GM19099 (cell line): ENCODE data around the gene CROCC2.

Experiments
- POLR2A ChIP-seq: IDR thresholded peaks from 3 replicates; pipeline ENCODE4 v1.6.1; 2011; ENCODE audit warnings: low read depth; ENCODE audit not compliant: insufficient read length; ENCODE audit errors: extremely low read depth

The CROCC2 gene

DNA sequence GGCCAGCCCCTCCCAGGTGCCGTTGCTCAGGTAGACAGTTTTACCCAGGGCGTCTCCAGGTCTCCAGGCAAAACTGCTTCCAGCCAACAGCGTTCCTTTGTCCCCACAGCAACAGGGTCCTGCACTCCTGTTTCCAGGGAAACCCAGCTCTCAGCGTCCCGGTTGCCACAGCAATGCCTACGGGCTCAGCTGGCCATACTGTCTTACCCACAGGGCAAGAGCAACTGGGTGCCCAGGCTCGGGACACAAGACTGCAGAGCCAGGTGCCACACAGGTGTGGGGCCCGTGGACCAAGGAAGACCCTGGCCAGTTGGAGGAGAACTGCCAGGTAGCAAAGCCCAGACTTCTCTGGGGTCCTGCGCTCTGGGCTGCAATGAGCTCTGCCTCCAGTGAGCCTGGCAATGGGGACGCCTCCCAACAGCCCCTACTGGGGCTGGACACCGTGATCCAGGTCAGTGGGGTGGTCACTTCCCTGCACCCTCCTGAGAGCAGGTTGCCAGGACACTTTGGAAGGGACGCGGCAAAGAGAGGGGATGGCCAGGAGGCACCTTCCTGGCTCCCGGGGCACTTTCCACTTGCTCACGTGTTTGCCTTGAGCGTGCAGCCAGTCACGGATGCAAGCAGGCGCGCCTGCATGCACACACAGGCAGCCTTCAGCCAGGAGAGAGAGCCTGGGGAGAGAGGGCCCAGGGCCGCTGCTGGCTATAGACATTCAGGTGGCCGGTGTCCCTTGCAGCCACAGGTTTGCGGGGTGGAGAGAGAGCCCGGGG, at the start of gene CROCC2:
CROCC2 (plus strand) TSS at position 196 of the 770 bp plus-strand sequence; CDS start at position 374, 178 bp downstream.
- TF ChIP-seq POLR2A: no peak

DNA sequence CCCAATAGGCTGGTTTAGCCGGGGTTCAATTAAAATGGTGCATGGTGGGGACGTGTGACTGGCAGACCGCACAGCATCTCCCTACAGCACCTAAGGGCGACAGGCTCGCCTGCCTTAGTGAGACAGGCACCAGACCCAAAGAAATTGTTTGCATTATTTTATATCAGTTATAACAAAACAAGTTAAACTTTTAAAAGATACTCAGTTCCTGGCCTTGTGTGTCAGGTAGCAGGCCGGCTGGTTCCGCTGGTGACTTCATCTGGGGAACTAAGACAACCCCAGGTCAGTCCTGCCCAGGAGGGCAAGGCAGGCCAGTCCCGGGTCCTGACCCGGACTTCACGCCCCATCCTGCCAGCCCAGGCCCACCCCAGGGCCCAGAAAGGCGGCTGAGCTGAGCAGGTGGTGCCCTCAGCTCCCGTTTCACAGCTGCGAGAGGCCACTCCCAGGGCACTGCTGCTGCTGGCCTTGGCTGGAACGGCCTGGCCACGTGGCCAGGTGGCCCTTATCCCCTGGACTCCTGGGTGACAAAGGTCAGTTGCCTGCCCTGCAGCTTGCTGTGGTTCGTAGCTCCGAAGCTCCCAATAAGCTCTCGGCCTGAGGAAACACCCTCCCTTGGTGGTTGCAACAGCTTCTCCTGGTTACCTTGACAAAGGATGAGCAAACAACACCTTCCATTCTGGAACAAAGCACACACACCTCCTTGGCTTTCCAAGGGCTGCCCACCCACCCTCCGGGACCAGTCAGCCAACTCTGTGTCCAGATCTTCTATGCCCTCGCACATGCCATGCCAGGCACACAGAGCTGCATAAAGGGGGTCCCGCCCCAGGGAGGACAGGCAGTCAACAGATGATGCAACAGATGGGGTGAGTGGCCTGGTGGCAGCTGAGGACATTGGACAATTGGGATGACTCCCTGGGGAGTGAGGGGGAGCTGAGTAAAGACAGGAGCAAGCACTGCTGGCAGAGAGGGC, 48.8 kb upstream of the CROCC2 start:
- no peak for TF ChIP-seq POLR2A

DNA sequence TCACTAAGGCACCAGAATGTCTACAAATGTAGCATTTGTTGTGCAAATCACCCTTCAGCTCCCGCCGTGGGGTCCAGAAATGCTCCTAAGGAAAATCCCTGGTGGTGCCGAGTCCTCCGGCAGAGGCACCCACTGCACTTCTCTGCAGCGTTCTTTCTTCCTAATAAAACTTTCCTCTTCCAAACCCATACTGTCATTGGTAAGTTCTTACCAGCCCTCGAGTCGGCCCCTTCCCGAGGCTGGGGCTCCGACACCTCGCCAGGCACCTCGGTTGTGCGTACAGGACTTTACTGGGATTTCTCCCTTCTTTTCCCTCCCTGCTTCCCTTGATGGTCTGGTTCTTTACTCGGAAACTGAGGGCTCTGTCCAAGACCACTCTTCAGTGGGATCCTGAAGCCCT, 47.8 kb upstream of the CROCC2 start:
- no peak for TF ChIP-seq POLR2A

DNA sequence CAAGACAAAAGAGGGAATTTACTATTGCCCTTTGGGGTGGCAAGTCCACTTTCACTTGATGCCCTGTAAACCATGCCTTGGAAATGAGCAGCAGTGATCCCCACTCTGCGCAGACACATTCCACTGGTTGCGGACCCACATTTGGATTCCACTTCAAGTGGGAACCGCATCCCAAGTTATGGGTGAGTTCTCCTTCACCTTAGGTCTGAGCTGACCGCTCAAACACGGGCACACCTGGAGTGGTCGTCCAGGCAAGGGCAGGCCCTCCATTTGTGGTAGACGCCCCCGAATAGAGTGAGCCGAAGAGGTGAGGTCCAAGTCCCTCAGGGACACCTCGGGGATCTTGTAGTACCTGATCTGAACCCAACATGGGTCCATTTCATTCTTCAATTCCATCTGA, 47.3 kb upstream of the CROCC2 start:
- no peak for TF ChIP-seq POLR2A

DNA sequence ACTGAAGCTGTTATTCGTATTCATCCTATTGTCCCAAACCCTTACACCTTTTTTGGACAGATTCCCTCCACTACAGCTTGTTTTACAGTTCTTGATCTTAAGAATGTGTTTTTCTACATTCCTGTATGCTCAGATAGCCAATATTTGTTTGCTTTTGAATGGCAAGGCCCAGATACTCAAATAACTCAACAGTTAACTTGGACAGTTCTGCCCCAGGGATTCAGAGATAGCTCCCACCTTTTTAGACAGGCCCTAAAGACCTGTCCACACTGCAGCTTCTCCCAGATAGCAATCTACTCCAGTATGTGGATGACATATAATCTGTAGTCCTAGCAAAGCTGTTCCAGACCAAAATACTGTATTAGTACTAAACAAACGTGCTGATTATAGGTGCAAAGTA, 44.6 kb upstream of the CROCC2 start:
- TF ChIP-seq POLR2A: no peak

DNA sequence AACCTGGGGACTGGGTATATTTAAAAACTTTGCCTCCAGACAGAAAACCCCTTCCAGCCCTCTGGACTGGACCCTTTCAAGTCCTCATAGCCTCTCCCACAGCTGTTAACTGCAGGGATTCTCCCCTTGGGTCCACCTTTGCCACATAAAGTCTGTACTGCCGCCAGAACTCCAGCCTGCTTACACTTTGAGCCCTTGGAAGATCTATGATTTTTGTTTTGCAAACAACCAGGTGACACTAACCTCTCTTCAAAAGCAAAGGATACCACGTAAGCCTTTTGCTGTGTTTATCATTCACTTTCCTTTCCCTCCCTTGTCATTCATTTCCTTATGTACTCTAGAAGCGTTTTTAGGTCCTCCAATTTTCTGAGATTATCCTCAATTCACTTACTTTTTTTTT, 41.7 kb upstream of the CROCC2 start:
- TF ChIP-seq POLR2A: no peak

DNA sequence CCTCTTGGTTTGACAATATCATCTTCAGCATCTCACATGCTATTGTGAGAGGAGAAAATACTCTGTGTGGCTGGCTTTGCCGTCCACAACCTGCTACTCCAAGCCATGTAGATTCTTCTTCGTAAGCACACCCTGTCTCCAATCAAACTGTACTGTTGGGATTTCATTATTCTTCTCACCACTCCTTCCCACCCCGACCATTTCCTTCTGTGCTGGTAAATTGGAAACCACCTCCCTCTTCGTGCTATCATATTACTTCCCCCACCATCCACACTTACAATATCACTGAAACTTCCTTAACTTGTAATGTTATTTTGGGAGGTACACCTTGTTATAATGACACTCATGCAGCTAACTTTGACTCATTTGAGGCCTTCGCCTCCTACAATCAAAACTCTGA, 40.7 kb upstream of the CROCC2 start:
- TF ChIP-seq POLR2A: no peak

DNA sequence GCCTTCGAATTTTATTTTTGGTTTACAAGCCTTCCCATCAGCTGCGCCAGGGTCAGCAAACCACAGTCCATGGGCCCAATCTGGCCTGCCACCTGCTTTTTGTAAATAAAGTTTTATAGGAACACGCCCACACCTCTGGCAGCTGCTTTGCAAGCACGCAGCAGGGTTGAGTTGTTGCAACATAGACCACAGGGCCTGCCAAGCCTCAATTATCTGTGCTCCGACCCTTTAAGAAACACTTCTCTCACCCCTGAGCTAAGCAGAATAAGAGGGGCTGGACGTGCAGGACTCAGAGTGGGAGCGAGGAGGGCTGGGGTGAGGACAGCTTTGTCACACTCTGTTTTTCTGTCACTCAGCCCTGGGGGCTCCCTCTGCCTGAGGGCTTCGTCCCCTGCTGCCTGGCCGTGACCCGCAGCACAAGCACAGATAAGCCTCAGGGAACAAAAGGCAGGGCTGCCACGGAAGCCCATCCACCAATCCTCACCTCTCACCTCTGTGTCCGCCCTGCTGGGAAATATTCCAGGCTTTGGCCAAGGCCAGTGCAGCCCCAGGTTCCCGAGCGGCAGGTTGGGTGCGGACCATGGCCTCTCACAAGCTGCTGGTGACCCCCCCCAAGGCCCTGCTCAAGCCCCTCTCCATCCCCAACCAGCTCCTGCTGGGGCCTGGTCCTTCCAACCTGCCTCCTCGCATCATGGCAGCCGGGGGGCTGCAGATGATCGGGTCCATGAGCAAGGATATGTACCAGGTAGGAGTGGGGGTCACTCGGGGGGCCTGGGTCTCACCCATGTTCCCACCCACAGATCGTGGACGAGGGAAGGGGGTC, 37.6 kb upstream of the CROCC2 start, which contains the start of gene AGXT:
AGXT (plus strand) TSS at position 539 of the 823 bp plus-strand sequence; CDS start at position 581, 42 bp downstream.
- TF ChIP-seq POLR2A: no peak

DNA sequence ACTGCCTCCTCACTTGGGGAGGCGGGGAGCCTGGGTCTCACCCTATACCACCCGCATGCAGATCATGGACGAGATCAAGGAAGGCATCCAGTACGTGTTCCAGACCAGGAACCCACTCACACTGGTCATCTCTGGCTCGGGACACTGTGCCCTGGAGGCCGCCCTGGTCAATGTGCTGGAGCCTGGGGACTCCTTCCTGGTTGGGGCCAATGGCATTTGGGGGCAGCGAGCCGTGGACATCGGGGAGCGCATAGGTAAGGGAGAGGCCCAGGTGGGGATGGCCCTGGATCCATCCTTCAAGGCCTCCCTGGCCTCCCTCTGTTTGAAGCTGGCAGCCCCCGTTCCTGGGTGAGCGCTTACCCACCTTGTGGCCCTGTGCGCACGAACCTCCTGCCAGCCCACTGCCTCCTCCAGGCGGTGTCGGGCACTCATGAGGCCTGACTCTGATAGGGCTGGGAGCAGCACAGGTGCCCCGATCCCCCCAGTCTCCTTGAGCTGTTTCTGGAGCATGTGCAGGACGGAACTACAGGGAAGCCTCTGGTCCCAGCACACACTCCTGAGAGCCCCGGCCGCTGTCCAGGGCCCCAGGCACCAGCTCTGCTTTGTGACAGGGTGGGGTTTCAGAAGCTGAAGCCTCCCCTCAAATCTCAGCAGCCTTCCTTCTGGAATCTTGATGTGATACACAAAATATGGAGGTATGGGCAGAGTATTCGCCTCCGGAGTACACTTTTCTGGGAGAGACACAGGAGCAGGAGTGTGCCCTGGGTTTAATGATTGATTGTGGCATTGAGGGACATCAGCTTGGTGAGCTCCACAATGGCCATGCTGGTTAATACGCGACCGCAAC, 36.8 kb upstream of the CROCC2 start:
- TF ChIP-seq POLR2A: no peak

DNA sequence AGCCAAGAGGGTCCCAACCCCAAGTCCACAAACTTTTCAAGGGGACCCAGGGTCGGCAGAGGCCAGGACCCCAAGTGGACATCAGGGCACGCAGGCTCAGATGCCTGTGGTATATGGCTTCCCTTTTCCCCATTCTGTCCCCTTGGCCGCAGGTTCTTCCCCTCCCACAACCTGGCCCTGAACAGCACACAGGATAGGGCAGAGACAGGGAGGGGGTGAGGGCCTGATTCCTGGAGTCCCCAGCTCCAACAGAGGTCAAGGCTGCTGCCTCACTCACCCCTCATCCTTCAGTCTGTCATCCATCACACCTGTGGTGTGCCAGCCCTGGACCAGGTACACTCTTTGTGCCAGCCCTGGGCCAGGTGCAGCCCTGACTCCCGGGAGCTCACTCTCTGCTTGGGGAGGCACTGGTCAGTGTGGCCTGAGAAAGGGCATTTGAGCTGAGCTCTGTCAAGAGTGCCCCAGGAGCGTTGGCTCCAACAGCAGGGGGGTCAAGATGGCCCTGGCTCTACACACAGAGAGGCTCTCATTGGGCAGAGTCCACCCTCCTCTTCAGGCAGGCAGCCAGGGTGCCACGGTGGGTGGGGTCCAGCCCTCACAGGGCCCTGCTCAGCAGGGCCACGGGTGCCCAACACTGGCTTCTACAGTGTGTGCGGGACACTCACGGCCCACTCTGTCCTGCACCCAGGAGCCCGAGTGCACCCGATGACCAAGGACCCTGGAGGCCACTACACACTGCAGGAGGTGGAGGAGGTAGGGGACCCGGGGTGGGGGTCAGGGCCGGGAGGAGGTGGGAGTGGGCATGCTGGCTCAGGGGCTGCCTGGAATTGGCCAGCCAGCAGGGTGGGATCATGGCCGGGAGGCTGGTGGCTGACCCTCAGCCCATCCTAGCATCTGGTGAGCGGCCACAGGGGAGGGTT, 35.9 kb upstream of the CROCC2 start:
- TF ChIP-seq POLR2A: no peak

DNA sequence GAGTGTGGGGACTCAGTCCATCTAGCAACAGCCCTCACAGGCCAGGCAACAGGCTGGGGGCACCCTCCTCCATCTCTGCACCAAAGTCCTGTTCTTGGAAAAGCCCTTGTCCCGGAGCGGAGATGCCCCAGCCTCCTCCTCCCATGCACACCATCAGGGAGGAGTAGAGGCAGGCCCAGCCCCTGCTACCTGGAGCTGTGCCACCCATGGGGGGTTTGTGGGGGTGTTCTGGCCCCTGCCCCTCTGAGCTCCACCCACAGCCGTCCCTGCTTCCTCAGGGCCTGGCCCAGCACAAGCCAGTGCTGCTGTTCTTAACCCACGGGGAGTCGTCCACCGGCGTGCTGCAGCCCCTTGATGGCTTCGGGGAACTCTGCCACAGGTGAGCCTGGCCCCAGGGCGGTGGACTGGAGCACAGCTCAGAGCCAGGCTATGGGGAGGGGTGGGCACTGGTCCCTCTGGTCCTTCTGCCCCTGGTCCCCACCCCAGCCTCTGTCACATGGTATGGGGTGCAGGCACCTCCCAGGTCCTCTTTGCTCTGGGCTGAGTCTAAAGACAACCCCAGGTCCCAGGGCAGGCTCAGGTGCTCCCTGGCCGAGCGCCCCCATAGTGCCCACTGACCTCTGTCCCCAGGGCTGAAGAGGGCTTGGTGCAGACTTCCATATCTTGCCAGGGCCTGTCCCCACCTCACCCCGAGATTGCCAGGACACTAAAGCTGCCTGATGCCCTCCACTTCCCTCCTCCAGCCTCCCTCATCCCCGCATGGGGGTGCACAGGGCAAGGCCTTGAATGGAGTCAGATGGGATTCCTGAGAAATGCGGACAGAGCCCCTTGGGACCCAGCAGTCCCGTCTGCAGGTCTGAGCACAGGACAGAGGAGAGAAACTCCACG, 34.8 kb upstream of the CROCC2 start:
- TF ChIP-seq POLR2A: no peak
